ENCODE data around the gene ETV3L. TPM values are rescaled to one million over a fixed set of nuclear protein-coding genes. Genes with fewer than 3 reads are reported as not detected.

The ETV3L gene
- total RNA-seq, 1 donor from 2014 or later, result not detected

- Histone ChIP-seq H3K4me3 (ENCODE audit: insufficient read depth, low read depth, low read length) (no peak overlapping the region), H2AFZ (ENCODE audit: low read depth, low read length) (no peak overlapping the region), H3K79me2 (ENCODE audit: insufficient read depth, low read length) (peaks cover 62% of the 10 kb centered on the region), H3K4me2 (ENCODE audit: low read length) (no peak overlapping the region), H3K4me1 (ENCODE audit: insufficient read depth, low read length) (peaks cover 18% of the 10 kb centered on the region), H3K9ac (ENCODE audit: low read length) (no peak overlapping the region), H4K20me1 (ENCODE audit: insufficient read depth, low read length) (peaks cover 54% of the 10 kb centered on the region), H3K36me3 (ENCODE audit: insufficient read depth, low read length) (peaks cover 57% of the 10 kb centered on the region), H3K9me3 (ENCODE audit: insufficient read depth, low read depth, low read length) (no peaks in the 10 kb centered on the region), H3K27me3 (ENCODE audit: insufficient read depth, low read length) (no peaks in the 10 kb centered on the region), H3K27ac (ENCODE audit: low read depth, low read length) (no peak overlapping the region)
- no peaks in the 10 kb centered on the region for H3K27me3 Mint-ChIP-seq (ENCODE audit: low read depth, unreplicated experiment)
- peaks cover 46% of the 10 kb centered on the region for H3K4me1 Mint-ChIP-seq (ENCODE audit: low read depth, unreplicated experiment)
- DNase-seq (ENCODE audit: low read depth), result no peak
- H3K27ac Mint-ChIP-seq (ENCODE audit: unreplicated experiment), result peak overlapping the region; percentile 42
- H3K4me3 Mint-ChIP-seq (ENCODE audit: unreplicated experiment), result peak overlapping the region; percentile 66
- no peak for FAIRE-seq
- no peak for TF ChIP-seq EZH2 (IDR thresholded peaks at IDR 0.05; ENCODE audit: insufficient read depth, low read length)
- no peak for TF ChIP-seq CTCF (IDR thresholded peaks at IDR 0.05; ENCODE audit: insufficient read depth, low read depth, low read length)
- no peaks in the 10 kb centered on the region for H3K9me3 Mint-ChIP-seq (ENCODE audit: unreplicated experiment)
- peaks cover 25% of the 10 kb centered on the region for H3K36me3 Mint-ChIP-seq (ENCODE audit: low read depth, unreplicated experiment)
Measured at GRCh38 chr1:157135070-157135469, 35.5 kb upstream of the ETV3L start.

GRCh38 chr1:157134442-157134841, 34.8 kb upstream of the ETV3L start:
- H3K79me2 ChIP-seq (ENCODE audit: insufficient read depth, low read length), result peaks cover 62% of the 10 kb centered on the region
- no peaks in the 10 kb centered on the region for H3K27me3 ChIP-seq (ENCODE audit: insufficient read depth, low read length)
- no peak overlapping the region for H2AFZ ChIP-seq (ENCODE audit: low read depth, low read length)
- FAIRE-seq (no peak), DNase-seq (ENCODE audit: low read depth) (no peak)
- no peaks in the 10 kb centered on the region for H3K9me3 ChIP-seq (ENCODE audit: insufficient read depth, low read depth, low read length)
- Mint-ChIP-seq H3K27me3 (ENCODE audit: low read depth, unreplicated experiment) (no peaks in the 10 kb centered on the region), H3K4me1 (ENCODE audit: low read depth, unreplicated experiment) (peaks cover 45% of the 10 kb centered on the region), H3K4me3 (ENCODE audit: unreplicated experiment) (peak overlapping the region; percentile 1), H3K9me3 (ENCODE audit: unreplicated experiment) (no peaks in the 10 kb centered on the region), H3K36me3 (ENCODE audit: low read depth, unreplicated experiment) (peaks cover 25% of the 10 kb centered on the region), H3K27ac (ENCODE audit: unreplicated experiment) (no peak overlapping the region)
- H4K20me1 ChIP-seq (ENCODE audit: insufficient read depth, low read length), result peaks cover 54% of the 10 kb centered on the region
- no peak overlapping the region for H3K4me2 ChIP-seq (ENCODE audit: low read length)
- peaks cover 58% of the 10 kb centered on the region for H3K36me3 ChIP-seq (ENCODE audit: insufficient read depth, low read length)
- TF ChIP-seq CTCF (IDR thresholded peaks at IDR 0.05; ENCODE audit: insufficient read depth, low read depth, low read length), result no peak
- TF ChIP-seq EZH2 (IDR thresholded peaks at IDR 0.05; ENCODE audit: insufficient read depth, low read length), result no peak
- no peak overlapping the region for H3K27ac ChIP-seq (ENCODE audit: low read depth, low read length)
- no peak overlapping the region for H3K9ac ChIP-seq (ENCODE audit: low read length)
- H3K4me1 ChIP-seq (ENCODE audit: insufficient read depth, low read length), result peaks cover 18% of the 10 kb centered on the region
- H3K4me3 ChIP-seq (ENCODE audit: insufficient read depth, low read depth, low read length), result no peak overlapping the region

GRCh38 chr1:157133426-157133825, 33.8 kb upstream of the ETV3L start:
- H3K9me3 Mint-ChIP-seq (ENCODE audit: unreplicated experiment), result no peaks in the 10 kb centered on the region
- no peak overlapping the region for H3K4me3 Mint-ChIP-seq (ENCODE audit: unreplicated experiment)
- H3K27ac ChIP-seq (ENCODE audit: low read depth, low read length), result no peak overlapping the region
- no peaks in the 10 kb centered on the region for H3K27me3 ChIP-seq (ENCODE audit: insufficient read depth, low read length)
- TF ChIP-seq CTCF (IDR thresholded peaks at IDR 0.05; ENCODE audit: insufficient read depth, low read depth, low read length), result no peak
- TF ChIP-seq EZH2 (IDR thresholded peaks at IDR 0.05; ENCODE audit: insufficient read depth, low read length), result no peak
- H4K20me1 ChIP-seq (ENCODE audit: insufficient read depth, low read length), result peaks cover 56% of the 10 kb centered on the region
- no peaks in the 10 kb centered on the region for H3K9me3 ChIP-seq (ENCODE audit: insufficient read depth, low read depth, low read length)
- peaks cover 10% of the 10 kb centered on the region for H3K4me1 ChIP-seq (ENCODE audit: insufficient read depth, low read length)
- no peak overlapping the region for H3K4me2 ChIP-seq (ENCODE audit: low read length)
- DNase-seq (ENCODE audit: low read depth) (no peak), FAIRE-seq (no peak)
- no peak overlapping the region for H2AFZ ChIP-seq (ENCODE audit: low read depth, low read length)
- no peaks in the 10 kb centered on the region for H3K27me3 Mint-ChIP-seq (ENCODE audit: low read depth, unreplicated experiment)
- H3K79me2 ChIP-seq (ENCODE audit: insufficient read depth, low read length), result peaks cover 62% of the 10 kb centered on the region
- peaks cover 26% of the 10 kb centered on the region for H3K36me3 Mint-ChIP-seq (ENCODE audit: low read depth, unreplicated experiment)
- no peak overlapping the region for H3K9ac ChIP-seq (ENCODE audit: low read length)
- peaks cover 61% of the 10 kb centered on the region for H3K36me3 ChIP-seq (ENCODE audit: insufficient read depth, low read length)
- H3K4me1 Mint-ChIP-seq (ENCODE audit: low read depth, unreplicated experiment), result peaks cover 39% of the 10 kb centered on the region
- H3K27ac Mint-ChIP-seq (ENCODE audit: unreplicated experiment), result peak overlapping the region; percentile 63
- H3K4me3 ChIP-seq (ENCODE audit: insufficient read depth, low read depth, low read length), result no peak overlapping the region
